HG03342 (cell line): Measurements from ENCODE around the gene MT1F.

Experiments used
- ATAC-seq: cut with Tn5 transposase; IDR thresholded peaks from one replicate; pipeline ENCODE4 v1.9.1; 2021; ENCODE audit warnings: mild to moderate bottlenecking, moderate library complexity; ENCODE audit not compliant: unreplicated experiment

Gene MT1F

GRCh38 chr16:56625140-56625942 lies 32.4 kb upstream of the MT1F start, which contains the start of gene MT1E:
Gene MT1E (plus strand): TSS chr16:56625781. CDS start chr16:56625852, 71 bp downstream.
- ATAC-seq, result peak; percentile 59

GRCh38 chr16:56625943-56626654 lies 31.7 kb upstream of the MT1F start:
- ATAC-seq, result no peak

GRCh38 chr16:56626685-56627084 lies 31.1 kb upstream of the MT1F start:
- ATAC-seq, result no peak

GRCh38 chr16:56628486-56629350 lies 29.0 kb upstream of the MT1F start:
- ATAC-seq, result no peak

- ATAC-seq, result no peak
Observed at GRCh38 chr16:56629531-56629930, 28.2 kb upstream of the MT1F start.

- ATAC-seq, result peak; percentile 83
Observed at GRCh38 chr16:56630134-56630533, 27.6 kb upstream of the MT1F start.

DNA sequence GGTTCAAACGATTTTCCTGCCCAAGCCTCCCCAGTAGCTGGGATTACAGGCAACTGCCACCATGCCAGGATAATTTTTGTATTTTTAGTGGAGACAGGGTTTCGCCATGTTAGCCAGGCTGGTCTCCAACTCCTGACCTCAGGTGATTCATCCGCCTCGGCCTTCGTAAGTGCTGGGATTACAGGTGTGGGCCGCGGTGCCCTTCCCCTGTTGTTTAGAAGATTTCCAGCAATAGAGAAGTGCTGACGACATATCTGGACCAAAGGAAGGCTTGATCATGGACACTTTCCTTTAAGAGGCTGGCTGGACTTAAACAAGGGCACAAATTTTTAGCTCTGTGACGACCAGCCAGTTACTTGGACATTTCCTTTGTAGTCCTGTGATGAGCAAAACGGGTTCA lies 26.6 kb upstream of the MT1F start:
- no peak for ATAC-seq

GRCh38 chr16:56631832-56632155 lies 26.0 kb upstream of the MT1F start:
- ATAC-seq, result no peak

- no peak for ATAC-seq
Observed at GRCh38 chr16:56632156-56632847, 25.5 kb upstream of the MT1F start, which contains the start of gene MT1M. Gene MT1M (plus strand): TSS chr16:56632659. CDS start chr16:56632732, 73 bp downstream.

DNA sequence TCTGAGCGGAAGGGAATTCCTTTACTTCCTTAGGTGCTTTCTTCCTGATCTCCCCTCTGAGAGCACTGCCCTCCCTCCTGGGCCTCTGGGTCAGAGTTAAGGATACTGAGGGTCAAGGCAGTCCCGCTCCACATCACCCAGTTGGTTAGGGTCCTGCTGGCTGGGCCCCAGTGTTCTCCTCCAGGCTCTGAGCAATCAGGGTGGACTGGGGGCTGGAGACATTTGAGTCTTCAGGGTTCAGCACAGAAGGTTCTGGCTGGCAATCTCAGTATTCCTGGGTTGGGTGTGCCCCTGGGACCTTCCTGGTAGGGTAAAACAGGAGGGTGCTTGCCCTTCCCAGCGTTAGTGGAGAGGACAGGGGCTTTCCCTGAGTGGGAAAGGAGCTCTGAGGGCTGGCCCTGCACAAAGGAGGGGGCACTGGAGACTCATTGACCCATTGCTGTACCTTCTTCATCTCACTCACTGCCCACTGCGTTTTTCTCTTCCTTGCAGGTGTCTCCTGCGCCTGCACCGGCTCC lies 24.9 kb upstream of the MT1F start:
- no peak for ATAC-seq

- ATAC-seq, result no peak
Observed at GRCh38 chr16:56633535-56633934, 24.2 kb upstream of the MT1F start.

DNA sequence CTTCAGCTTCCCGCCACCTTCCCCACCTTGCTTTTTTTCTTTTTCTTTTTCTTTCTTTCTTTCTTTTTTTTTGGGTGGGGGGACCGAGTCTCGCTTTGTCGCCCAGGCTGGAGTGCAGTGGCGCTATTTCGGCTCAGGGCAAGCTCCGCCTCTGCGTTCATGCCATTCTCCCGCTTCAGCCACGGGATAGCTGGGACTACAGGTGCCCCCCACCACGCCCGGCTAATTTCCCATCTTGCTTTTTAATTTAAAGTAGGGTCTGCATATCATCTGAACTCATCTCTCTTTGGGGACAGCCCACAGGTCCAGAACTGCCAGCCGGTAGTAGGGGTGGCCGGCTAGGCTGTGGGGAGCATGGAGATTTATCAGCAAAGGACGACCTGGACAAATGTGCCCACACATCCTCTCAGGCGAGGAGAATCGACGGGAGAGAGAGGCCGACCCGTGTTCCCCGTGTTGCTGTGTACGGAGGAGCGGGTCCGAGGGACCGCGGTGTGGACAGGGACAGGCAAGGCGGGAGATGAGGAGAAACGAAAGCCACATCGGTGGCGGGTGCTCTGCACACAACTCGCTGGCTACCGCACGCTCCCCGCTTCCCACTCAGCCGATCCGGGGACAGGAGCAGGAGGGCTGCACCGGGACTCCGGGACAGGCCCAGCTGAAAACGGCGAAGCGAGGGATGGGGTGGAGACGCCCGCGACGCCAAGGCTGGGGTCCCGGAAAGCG lies 22.9 kb upstream of the MT1F start:
- no peak for ATAC-seq

GRCh38 chr16:56635441-56635967 lies 22.3 kb upstream of the MT1F start:
- no peak for ATAC-seq

- ATAC-seq, result no peak
Observed at GRCh38 chr16:56636616-56637413, 20.9 kb upstream of the MT1F start.

- ATAC-seq, result no peak
Observed at GRCh38 chr16:56637814-56638750, 19.7 kb upstream of the MT1F start, which contains the start of gene MT1A. Gene MT1A (plus strand): TSS chr16:56638666. CDS start chr16:56638739, 73 bp downstream.

GRCh38 chr16:56639045-56639444 lies 18.7 kb upstream of the MT1F start:
- ATAC-seq, result no peak

- no peak for ATAC-seq
Observed at GRCh38 chr16:56640076-56640475, 17.7 kb upstream of the MT1F start.

- ATAC-seq, result no peak
Observed at GRCh38 chr16:56641166-56641565, 16.6 kb upstream of the MT1F start.
